ENCODE measurements around the gene ILDR2. TPM values are rescaled to one million over a fixed set of nuclear protein-coding genes. Genes with fewer than 3 reads are reported as not detected.

Gene ILDR2
- total and polyA plus RNA-seq, 7 experiments from 2014 or later = 0.15 to 10.0 (median 0.29) TPM; not detected in 2

GRCh38 chr1:166937329-166937728 lies 38.0 kb downstream of the ILDR2 start:
- no peak overlapping the region for H3K27ac ChIP-seq (ENCODE audit: low read depth, low read length)
- Mint-ChIP-seq H3K4me1 (peaks cover 0 to 5% (median 0%) of the 10 kb centered on the region in 7 donors), H3K4me3 (no peak overlapping the region), H3K27me3 (peaks cover 0 to 12% (median 9%) of the 10 kb centered on the region in 5 donors), H3K27ac (no peak overlapping the region), H3K9me3 (no peaks in the 10 kb centered on the region), H3K36me3 (no peaks in the 10 kb centered on the region)
- intact Hi-C loops (cut with micrococcal nuclease) = no loop called here
- no peaks in the 10 kb centered on the region for H3K27me3 ChIP-seq (ENCODE audit: control insufficient read depth in 2 of 2, insufficient read depth in 2 of 2, low read length in 2 of 2)
- H3K9me3 ChIP-seq (ENCODE audit: control insufficient read depth in 2 of 3, low read length in 3 of 3) = no peaks in the 10 kb centered on the region
- ATAC-seq = no peak
- no peaks in the 10 kb centered on the region for H3K4me1 ChIP-seq (ENCODE audit: control insufficient read depth in 2 of 2, insufficient read depth in 2 of 2, low read length in 2 of 2)
- no peak for DNase-seq
- POLR2A ChIA-PET = no interaction called here
- no peaks in the 10 kb centered on the region for H3K36me3 ChIP-seq (ENCODE audit: control insufficient read depth in 2 of 3, insufficient read depth in 3 of 3, low read length in 3 of 3)
- CTCF ChIA-PET = interaction anchor here (1.1 to 1.6 kb wide), 2 partner anchors 121 to 130 kb away, joined by 3 read pairs; no protein-coding TSS in a partner anchor
- H3K4me3 ChIP-seq (ENCODE audit: low read length) = no peak overlapping the region

- ChIA-PET CTCF (interaction anchor here (1.3 kb wide), 1 partner anchor 23 kb away, joined by 4 read pairs; no protein-coding TSS in a partner anchor), POLR2A (no interaction called here)
- H3K36me3 Mint-ChIP-seq = peaks cover 0 to 3% (median 0%) of the 10 kb centered on the region in 5 donors
- DNase-seq (no peak), ATAC-seq (no peak)
- no peak overlapping the region for H3K4me3 ChIP-seq (ENCODE audit: low read length)
- H3K27ac ChIP-seq (ENCODE audit: low read depth, low read length) = no peak overlapping the region
- intact Hi-C loops (cut with micrococcal nuclease) = no loop called here
- no peaks in the 10 kb centered on the region for H3K9me3 ChIP-seq (ENCODE audit: control insufficient read depth in 2 of 3, low read length in 3 of 3)
- H3K4me3 Mint-ChIP-seq = no peak overlapping the region
- H3K4me1 ChIP-seq (ENCODE audit: control insufficient read depth in 2 of 2, insufficient read depth in 2 of 2, low read length in 2 of 2) = no peaks in the 10 kb centered on the region
- H3K27me3 Mint-ChIP-seq = peaks cover 0 to 12% (median 9%) of the 10 kb centered on the region in 5 donors
- H3K9me3 Mint-ChIP-seq = no peaks in the 10 kb centered on the region
- no peaks in the 10 kb centered on the region for H3K27me3 ChIP-seq (ENCODE audit: control insufficient read depth in 2 of 2, insufficient read depth in 2 of 2, low read length in 2 of 2)
- H3K27ac Mint-ChIP-seq = no peak overlapping the region
- H3K4me1 Mint-ChIP-seq = no peaks in the 10 kb centered on the region
- no peaks in the 10 kb centered on the region for H3K36me3 ChIP-seq (ENCODE audit: control insufficient read depth in 2 of 3, insufficient read depth in 3 of 3, low read length in 3 of 3)
Measured at GRCh38 chr1:166933633-166934032, 41.7 kb downstream of the ILDR2 start.

- H3K4me1 ChIP-seq (ENCODE audit: control insufficient read depth in 2 of 2, insufficient read depth in 2 of 2, low read length in 2 of 2) = no peaks in the 10 kb centered on the region
- DNase-seq (no peak), ATAC-seq (no peak)
- peaks cover 0 to 3% (median 0%) of the 10 kb centered on the region in 5 donors for H3K36me3 Mint-ChIP-seq
- no peak overlapping the region for H3K27ac Mint-ChIP-seq
- H3K4me1 Mint-ChIP-seq = no peaks in the 10 kb centered on the region
- no peaks in the 10 kb centered on the region for H3K36me3 ChIP-seq (ENCODE audit: control insufficient read depth in 2 of 3, insufficient read depth in 3 of 3, low read length in 3 of 3)
- no peaks in the 10 kb centered on the region for H3K9me3 Mint-ChIP-seq
- H3K4me3 Mint-ChIP-seq = no peak overlapping the region
- H3K9me3 ChIP-seq (ENCODE audit: control insufficient read depth in 2 of 3, low read length in 3 of 3) = no peaks in the 10 kb centered on the region
- intact Hi-C loops (cut with micrococcal nuclease) = no loop called here
- H3K27ac ChIP-seq (ENCODE audit: low read depth, low read length) = no peak overlapping the region
- POLR2A ChIA-PET = no interaction called here
- H3K27me3 ChIP-seq (ENCODE audit: control insufficient read depth in 2 of 2, insufficient read depth in 2 of 2, low read length in 2 of 2) = no peaks in the 10 kb centered on the region
- CTCF ChIA-PET = interaction anchor here (1.3 kb wide), 1 partner anchor 23 kb away, joined by 4 read pairs; no protein-coding TSS in a partner anchor
- H3K27me3 Mint-ChIP-seq = peaks cover 0 to 12% (median 9%) of the 10 kb centered on the region in 5 donors
- H3K4me3 ChIP-seq (ENCODE audit: low read length) = no peak overlapping the region
Measured at GRCh38 chr1:166933140-166933539, 42.2 kb downstream of the ILDR2 start.

GRCh38 chr1:166929911-166930310 lies 45.4 kb downstream of the ILDR2 start:
- H3K36me3 ChIP-seq (ENCODE audit: control insufficient read depth in 2 of 3, insufficient read depth in 3 of 3, low read length in 3 of 3) = no peaks in the 10 kb centered on the region
- ChIA-PET POLR2A (no interaction called here), CTCF (interaction anchor here (0.7 kb wide), 1 partner anchor 127 kb away, joined by 3 read pairs; no protein-coding TSS in a partner anchor)
- ATAC-seq = no peak
- no peaks in the 10 kb centered on the region for H3K4me1 Mint-ChIP-seq
- no peaks in the 10 kb centered on the region for H3K27me3 ChIP-seq (ENCODE audit: control insufficient read depth in 2 of 2, insufficient read depth in 2 of 2, low read length in 2 of 2)
- no peak overlapping the region for H3K4me3 ChIP-seq (ENCODE audit: low read length)
- no peak for DNase-seq
- peaks cover 2 to 14% (median 8%) of the 10 kb centered on the region in 5 donors for H3K27me3 Mint-ChIP-seq
- H3K4me3 Mint-ChIP-seq = no peak overlapping the region
- intact Hi-C loops (cut with micrococcal nuclease) = no loop called here
- H3K36me3 Mint-ChIP-seq = peaks cover 0 to 9% (median 0%) of the 10 kb centered on the region in 5 donors
- no peaks in the 10 kb centered on the region for H3K4me1 ChIP-seq (ENCODE audit: control insufficient read depth in 2 of 2, insufficient read depth in 2 of 2, low read length in 2 of 2)
- H3K27ac ChIP-seq (ENCODE audit: low read depth, low read length) = no peak overlapping the region
- no peak overlapping the region for H3K27ac Mint-ChIP-seq
- no peaks in the 10 kb centered on the region for H3K9me3 Mint-ChIP-seq
- no peaks in the 10 kb centered on the region for H3K9me3 ChIP-seq (ENCODE audit: control insufficient read depth in 2 of 3, low read length in 3 of 3)

GRCh38 chr1:166927701-166928100 lies 47.6 kb downstream of the ILDR2 start:
- intact Hi-C loops (cut with micrococcal nuclease) = no loop called here
- no peaks in the 10 kb centered on the region for H3K9me3 Mint-ChIP-seq
- CTCF ChIA-PET = interaction anchor here (1.4 kb wide), 1 partner anchor 129 kb away, joined by 3 read pairs; no protein-coding TSS in a partner anchor

GRCh38 chr1:166925810-166926478 lies 49.4 kb downstream of the ILDR2 start:
- H3K4me1 ChIP-seq (ENCODE audit: control insufficient read depth in 2 of 2, insufficient read depth in 2 of 2, low read length in 2 of 2) = no peaks in the 10 kb centered on the region
- ChIA-PET CTCF (no interaction called here), POLR2A (no interaction called here)
- H3K9me3 ChIP-seq (ENCODE audit: control insufficient read depth in 2 of 3, low read length in 3 of 3) = no peaks in the 10 kb centered on the region
- H3K9me3 Mint-ChIP-seq = no peaks in the 10 kb centered on the region
- intact Hi-C loops (cut with micrococcal nuclease) = no loop called here
- no peak for ATAC-seq
- H3K27me3 Mint-ChIP-seq = peaks cover 15 to 25% (median 18%) of the 10 kb centered on the region in 5 donors
- peaks cover 0 to 6% of the 10 kb centered on the region in 2 donors for H3K27me3 ChIP-seq (ENCODE audit: control insufficient read depth in 2 of 2, insufficient read depth in 2 of 2, low read length in 2 of 2)
- no peak overlapping the region for H3K27ac Mint-ChIP-seq
- H3K4me3 ChIP-seq (ENCODE audit: low read length) = no peak overlapping the region
- no peak overlapping the region for H3K4me3 Mint-ChIP-seq
- H3K36me3 Mint-ChIP-seq = peaks cover 0 to 10% (median 0%) of the 10 kb centered on the region in 5 donors
- no peaks in the 10 kb centered on the region for H3K36me3 ChIP-seq (ENCODE audit: control insufficient read depth in 2 of 3, insufficient read depth in 3 of 3, low read length in 3 of 3)
- H3K4me1 Mint-ChIP-seq = no peaks in the 10 kb centered on the region
- no peak for DNase-seq
- no peak overlapping the region for H3K27ac ChIP-seq (ENCODE audit: low read depth, low read length)

More at GRCh38 chr1:166927701-166928100, 47.6 kb downstream of the ILDR2 start:
- H3K4me3 ChIP-seq (ENCODE audit: low read length) = no peak overlapping the region
- H3K27me3 Mint-ChIP-seq = peaks cover under 1 to 11% (median 7%) of the 10 kb centered on the region in 5 donors
- no peak for DNase-seq
- H3K4me1 ChIP-seq (ENCODE audit: control insufficient read depth in 2 of 2, insufficient read depth in 2 of 2, low read length in 2 of 2) = no peaks in the 10 kb centered on the region
- H3K4me1 Mint-ChIP-seq = no peaks in the 10 kb centered on the region
- no peaks in the 10 kb centered on the region for H3K27me3 ChIP-seq (ENCODE audit: control insufficient read depth in 2 of 2, insufficient read depth in 2 of 2, low read length in 2 of 2)
- no peak for ATAC-seq
- no peaks in the 10 kb centered on the region for H3K36me3 ChIP-seq (ENCODE audit: control insufficient read depth in 2 of 3, insufficient read depth in 3 of 3, low read length in 3 of 3)
- H3K4me3 Mint-ChIP-seq = no peak overlapping the region
- no peak overlapping the region for H3K27ac Mint-ChIP-seq
- H3K27ac ChIP-seq (ENCODE audit: low read depth, low read length) = no peak overlapping the region
- no peaks in the 10 kb centered on the region for H3K9me3 ChIP-seq (ENCODE audit: control insufficient read depth in 2 of 3, low read length in 3 of 3)
- H3K36me3 Mint-ChIP-seq = peaks cover 0 to 9% (median 0%) of the 10 kb centered on the region in 5 donors
- POLR2A ChIA-PET = no interaction called here
